HG03432 (cell line): ENCODE measurements around the gene NDUFS2.
A peak's percentile ranks its signal among the peaks of the same experiment; 100 is the strongest.

Source experiments
- ATAC-seq: cut with Tn5 transposase; IDR thresholded peaks from one replicate; pipeline ENCODE4 v1.9.1; 2021; ENCODE audit warnings: mild to moderate bottlenecking, moderate library complexity; ENCODE audit not compliant: unreplicated experiment

The NDUFS2 gene

DNA sequence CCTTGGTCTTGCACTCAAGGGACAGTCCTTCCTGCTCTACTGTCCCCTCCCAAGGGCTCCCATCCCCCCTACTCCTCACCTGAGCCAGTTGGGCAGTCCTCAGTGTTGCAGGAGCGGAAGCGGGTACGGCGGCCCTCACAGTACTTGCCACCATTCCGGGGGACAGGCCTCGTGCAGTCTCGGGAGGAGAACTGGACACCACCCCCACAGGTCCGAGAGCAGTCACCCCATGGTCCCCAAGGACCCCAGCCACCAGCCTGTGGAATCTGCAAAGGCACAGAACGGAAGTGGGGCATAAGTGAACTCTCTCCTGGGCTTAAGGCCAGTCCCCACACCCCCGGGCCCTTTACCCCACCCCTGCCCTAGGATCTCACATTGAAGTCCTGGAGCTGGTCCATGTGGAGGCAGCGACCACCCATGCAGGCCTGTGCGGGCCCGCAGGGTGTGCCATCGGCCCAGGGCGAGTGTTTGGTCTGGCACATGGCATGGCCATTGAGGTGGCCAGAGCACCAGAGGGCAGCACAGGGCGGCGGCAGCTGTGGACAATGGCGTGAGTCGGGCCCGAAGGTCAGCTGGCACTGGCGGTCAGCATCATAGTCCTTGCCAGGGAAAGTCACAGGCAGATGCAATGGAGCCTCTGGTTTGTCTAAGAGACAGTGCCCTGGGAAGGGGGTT, 8.5 kb upstream of the NDUFS2 start:
- ATAC-seq, result no peak

DNA sequence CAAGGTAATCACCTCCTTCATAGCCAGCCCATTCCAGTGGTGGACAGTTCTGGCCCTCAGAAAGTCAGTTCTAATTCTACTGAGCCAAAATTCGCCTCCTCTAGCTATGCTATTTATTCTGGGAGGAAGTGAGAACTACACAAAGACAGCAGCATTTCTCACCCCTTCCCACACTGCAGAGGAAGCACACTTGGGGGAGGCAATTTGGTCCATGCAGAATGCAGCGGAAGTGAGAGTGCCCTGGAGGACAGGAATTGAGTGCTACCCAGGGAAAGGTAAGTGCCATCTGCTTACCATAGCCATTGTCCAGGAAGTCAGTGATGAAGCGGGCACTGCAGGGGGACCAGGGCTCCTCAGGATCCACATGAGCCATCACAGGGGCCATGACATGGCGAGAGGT, 7.0 kb upstream of the NDUFS2 start:
- ATAC-seq, result peak; percentile 61

DNA sequence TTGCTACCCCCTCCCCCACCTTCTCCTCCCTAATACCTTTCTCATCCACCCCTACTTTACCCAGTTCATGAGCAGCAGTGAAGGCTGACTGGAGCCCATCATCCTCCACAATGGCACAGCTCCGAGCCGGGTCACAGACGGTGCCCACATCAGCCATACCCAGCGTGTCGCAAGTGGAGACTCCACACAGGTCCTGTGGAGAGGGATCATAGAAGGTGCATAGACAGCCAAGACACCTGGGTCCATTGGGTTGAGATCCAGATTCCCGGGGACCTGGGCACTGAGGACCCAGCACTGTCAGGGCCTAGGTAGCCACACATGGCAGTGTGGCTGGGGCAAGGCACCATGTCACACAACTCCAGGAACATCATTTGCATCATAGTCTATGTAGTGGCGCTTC, 6.1 kb upstream of the NDUFS2 start:
- ATAC-seq, result no peak

DNA sequence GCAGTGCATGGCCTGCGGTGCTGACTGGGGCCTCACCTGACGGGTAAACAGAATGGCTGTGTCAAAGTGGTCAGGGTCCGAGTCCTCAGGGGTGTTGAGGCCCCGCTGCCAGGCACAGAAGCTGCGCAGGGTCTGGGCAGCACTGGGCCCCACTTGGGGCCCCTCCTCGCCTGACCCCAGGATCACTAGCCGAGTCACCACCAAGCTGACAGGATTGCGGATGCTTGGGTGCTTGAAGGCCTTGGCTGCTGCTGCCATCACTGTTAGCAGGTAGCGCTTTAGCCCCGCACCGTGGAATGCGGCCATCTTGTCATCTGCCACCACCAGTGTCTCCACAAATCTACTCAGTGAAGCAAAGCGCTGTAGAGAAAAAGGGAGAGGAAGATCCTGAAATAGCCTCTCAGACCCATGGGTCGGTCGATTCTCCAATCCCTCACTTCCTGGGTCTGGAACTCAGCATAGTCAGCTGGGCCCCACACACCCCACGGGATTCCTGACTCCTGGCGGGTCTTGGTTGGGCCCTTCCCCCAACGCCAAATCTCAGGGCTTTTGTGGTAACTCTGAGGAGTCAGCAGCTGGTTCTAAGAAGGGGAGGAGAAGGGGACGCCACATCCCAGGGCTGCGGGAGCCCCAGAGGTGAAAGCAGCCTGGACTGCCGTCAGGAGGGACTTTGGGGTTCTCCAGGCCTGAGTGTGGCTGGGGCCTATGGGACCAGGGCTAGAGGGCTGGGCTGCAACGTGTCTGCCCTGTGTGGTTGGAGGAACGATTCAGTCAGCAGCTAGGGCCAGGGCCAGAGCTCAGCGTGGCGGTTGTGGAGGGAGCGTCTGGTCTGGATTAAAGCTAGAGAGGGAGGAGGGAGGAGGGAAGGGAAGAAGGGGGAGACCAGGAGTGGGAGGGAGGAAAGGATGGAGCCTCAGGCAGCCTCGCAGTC, 5.4 kb upstream of the NDUFS2 start:
- no peak for ATAC-seq

DNA sequence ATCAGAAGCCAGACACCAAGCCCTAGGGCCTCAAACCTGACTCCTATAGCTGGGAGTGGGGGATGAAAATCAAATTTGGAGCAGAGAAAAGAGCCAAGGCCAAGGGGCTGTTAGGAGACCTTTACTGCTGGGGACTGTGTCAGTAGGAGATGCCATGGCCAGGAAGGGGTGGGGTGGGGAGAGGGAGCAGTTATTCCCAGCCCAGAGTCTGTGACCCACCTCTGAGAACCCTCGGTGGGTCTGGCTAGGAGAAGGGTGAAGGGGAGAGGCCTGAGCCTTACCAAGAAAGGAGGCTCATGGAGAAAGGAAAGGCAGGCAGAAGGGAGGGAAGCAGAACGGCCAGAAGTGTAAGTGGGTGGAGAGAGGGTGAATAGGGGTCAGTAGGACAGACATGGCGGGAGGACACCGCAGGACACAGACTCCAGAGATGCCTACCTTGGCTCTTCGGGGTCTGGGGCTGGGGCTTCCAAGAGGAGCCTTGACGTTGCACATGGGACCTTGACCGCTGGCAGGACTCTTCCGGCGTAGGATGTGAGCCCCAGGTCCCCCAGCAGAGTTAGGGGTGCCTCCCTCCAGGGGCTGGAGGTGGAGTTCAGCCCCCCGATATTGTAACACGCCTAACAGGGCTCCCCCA, 4.5 kb upstream of the NDUFS2 start:
- no peak for ATAC-seq

DNA sequence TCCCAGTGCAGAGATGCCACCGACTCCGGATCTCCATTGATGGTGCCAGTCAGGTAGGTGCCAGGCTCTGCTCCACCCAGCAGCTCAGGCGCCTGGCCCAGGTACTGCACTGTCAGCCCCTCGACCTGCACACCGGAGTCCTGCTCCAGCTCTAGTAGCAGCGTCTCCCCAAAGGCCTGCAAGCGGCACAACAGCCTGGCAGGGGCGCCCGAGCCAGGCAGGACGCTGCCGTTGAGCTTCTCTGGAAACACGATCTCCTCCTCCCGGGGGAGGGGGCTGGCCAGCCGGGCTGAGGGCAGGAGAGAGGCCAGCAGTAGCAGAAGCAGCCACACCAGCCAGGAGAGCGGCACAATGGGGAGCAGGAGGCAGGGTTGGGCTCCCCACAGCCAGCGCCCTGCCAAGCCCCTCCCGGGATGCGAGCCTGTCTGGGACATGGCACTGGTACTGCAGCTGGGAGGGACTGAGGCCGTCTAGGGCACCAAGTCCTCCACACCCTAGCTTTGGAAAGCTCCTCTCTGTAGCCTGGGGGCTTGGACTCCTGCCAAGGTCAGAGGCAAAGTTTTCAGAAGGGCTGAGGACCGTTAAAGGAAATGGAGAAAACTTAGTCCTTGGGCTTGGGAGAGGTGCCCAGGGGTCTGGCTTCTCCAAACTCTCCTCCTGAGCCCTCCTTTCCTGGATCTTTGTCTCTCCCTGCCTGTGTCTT, 3.8 kb upstream of the NDUFS2 start:
- no peak for ATAC-seq

DNA sequence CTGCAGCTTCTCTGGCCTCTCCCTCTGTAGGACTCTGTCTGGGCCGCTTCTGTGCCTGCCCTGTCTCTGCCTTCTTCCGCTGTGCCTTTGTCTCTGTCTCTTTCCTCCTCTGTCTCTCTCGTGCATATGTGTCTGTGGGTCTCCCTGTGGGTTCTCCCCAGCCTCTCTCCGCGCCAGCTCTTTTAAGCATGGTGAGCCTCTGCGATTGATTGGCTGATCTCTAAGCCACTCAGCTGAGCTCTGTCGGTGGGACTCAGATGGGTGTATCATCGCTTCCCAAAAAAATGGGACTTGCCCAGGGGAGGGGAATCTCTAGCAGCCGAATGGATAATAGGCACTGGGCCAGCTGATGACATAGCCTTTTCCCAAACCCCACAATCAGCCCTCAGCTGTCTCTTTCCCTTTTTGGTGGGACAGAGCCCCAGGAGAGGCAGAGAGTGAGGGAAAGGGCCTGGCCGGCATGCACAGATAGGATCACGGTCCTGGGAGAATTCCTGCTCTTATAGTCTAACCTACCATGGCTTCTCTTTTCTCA, 3.2 kb upstream of the NDUFS2 start, which contains the start of gene ADAMTS4:
Gene ADAMTS4 (minus strand): TSS at position 158 of the 535 bp plus-strand sequence. CDS start 427 bp downstream, outside the sequence.
- ATAC-seq, result no peak

DNA sequence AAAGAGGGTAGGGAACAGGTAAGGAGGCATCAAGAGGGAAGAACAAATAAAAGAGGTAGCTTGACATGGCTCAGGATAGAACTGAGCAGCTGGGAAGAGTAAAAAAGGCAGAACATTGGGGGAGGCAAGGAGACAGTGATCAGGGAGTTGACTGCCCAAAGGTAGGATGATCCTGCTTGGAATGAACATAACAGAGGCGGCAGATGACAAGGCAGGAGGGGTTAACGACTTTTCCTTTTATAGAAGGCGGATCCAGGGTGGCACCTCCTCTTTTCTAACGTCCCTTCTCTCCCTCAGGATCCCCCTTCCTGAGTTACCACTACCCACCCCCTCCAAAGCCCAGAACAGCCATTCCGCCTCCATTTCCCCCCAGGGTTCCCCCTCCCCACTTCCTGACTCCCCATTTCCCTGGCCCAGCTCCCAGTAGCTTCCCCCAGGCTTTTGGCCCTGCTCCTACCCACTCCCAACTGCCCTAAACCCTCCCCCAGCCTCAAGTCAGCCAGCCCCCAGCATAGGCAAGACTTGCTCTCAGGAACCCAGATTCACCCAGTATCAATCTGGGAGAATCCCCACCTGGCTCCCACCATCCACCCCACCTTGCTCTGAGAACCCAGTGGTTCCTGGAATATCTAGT, 2.5 kb upstream of the NDUFS2 start:
- ATAC-seq, result no peak

DNA sequence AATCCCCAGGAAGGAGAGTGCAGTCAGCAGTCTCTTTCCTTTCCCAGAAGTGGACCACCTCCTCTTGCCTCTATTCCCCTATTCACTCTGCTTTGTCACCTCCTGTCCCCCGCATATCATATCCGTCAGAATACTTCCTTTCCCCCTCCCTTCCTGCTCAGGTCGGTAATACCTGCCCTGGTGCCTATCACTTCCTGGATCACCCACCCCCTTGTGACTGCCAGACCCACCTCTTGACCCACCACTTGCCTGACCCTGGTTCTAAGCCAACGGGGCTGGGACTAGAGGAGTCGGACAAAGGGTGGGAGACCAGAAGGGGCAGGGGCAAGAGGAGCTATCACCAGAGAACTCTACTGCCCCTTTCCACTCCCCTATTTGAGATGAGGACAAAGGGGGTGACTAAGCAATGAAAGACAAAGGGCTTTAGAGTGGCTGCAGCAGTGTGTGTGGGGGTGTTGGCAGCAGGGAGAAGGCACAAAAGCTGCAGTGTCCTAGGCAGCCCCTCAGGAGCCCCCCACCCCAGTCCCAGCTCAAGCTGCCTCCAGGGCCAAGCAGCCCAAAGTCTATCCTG, 1.7 kb upstream of the NDUFS2 start:
- no peak for ATAC-seq

DNA sequence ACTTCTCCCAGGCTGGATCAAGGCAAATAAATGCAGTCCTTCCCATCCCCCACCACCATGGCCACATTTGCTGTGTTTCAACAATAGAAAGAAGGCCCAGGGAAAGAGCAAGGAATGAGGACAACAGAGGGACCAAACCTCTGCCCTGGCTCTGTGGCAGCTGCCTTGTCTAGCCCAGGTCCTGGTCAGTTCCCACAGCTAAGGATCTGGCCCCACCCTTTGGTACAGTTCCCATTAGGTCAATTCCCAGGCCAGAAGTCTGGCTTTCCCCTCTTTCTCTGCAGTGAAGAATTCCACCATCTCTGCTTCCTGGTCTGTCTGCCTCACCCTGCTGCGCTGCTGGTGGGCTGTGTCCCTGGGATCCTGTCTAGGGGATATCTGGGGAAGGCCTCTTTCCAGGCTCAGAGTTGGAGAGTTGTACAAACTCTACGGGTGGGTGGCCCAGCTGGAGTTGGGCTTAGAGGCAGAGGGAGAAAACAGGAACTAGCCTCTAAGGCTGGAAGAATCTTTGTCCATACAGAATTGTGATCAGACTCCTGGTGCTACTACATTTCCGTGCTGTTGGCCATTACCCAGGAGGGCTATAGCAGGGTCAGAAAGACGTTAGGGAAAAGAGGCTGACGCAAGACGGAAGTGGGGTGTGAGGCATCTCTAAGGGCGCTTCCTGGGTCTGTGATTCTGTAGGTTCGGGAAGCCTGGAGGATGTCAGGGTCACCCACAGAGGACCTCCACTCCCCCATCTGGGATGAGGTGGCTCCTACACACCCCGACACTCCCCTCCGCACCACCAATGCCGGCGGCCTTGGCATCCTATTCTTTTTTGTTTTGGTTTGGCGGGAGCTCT, 953 bp upstream of the NDUFS2 start:
- no peak for ATAC-seq

DNA sequence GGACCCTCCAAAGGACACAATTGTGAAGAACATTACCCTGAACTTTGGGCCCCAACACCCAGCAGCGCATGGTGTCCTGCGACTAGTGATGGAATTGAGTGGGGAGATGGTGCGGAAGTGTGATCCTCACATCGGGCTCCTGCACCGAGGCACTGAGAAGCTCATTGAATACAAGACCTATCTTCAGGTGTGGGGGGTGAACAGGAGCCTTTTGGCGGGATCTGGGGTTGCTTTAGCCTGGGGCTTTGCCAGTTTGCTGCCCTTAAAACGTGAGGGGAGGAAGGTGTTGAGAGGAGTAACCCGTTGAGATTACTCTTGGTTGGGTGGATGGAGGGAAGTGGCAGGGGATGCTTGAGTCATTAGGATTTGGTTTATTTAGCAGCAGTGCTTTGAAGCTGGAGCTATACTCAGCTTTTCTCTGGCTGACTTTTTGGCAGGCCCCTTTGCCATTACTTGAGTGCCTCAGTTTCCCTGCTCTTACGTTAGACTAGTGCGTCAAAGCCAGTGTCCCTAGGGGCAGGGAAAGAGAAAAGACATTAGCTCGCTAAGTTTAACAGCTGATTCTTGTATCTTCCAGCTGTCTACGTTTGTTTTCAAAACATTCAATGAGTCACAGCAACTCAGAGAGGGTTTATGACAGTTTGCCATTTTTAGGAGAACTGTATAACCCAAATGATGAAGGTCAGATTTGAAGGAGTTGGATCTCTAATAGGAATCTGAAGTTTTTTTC, 4.4 kb downstream of the NDUFS2 start:
- ATAC-seq, result no peak

DNA sequence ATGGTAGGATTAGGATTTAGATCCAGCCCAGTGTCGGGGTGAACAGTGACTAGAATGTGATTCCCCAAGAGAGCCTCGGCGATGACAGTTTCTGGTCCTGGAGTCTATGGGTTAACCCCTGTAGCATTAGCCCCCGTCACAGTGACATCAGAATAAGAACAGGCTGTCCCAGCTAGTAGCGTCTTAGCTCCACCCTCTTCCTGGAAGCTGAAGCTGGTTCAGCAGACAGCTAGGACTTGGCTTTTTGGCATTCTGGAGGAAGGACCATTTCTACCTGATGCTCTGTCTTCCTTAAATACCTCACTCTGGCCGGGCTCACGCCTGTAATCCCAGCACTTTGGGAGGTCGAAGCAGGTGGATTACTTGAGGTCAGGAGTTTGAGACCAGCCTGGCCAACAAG, 5.0 kb downstream of the NDUFS2 start:
- no peak for ATAC-seq

DNA sequence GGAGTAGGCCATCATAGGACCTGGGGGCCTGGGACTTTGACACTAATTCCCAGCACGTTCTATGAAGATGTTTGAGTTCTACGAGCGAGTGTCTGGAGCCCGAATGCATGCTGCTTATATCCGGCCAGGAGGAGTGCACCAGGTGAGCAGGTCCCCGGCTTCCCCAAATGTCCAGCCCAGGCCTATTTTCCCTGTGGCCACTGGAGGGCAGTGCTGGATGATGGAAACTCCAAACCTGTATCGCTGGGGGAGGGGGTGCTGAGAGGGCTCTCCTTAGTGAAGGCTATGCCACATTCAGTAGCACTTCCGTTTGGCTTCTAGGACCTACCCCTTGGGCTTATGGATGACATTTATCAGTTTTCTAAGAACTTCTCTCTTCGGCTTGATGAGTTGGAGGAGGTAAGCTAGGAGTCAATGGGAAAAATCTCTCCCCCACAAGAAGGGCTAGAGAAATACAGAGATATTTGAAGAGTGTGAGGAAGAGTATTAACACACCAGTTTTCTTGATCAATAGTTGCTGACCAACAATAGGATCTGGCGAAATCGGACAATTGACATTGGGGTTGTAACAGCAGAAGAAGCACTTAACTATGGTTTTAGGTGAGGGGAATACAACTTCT, 7.7 kb downstream of the NDUFS2 start:
- ATAC-seq, result no peak

DNA sequence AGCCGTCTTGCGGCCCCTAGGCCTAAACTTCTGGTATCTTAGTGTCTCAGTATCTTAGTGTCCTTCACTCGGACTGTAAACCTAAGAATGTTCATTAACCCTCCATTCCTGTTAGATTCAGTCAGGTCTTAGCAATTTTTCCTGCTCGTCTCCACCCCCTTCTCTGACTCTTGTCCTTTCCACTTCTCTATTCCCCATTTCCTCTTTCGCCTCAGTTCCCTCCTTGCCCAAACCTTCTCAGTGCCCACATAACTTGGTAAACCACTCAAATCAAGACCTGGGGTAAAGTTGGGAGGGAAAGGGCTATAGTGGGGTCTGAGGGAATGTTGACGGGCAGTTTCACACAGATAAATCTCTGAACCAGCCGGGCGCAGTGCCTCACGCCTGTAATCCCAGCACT, 12.2 kb downstream of the NDUFS2 start:
- ATAC-seq, result no peak

DNA sequence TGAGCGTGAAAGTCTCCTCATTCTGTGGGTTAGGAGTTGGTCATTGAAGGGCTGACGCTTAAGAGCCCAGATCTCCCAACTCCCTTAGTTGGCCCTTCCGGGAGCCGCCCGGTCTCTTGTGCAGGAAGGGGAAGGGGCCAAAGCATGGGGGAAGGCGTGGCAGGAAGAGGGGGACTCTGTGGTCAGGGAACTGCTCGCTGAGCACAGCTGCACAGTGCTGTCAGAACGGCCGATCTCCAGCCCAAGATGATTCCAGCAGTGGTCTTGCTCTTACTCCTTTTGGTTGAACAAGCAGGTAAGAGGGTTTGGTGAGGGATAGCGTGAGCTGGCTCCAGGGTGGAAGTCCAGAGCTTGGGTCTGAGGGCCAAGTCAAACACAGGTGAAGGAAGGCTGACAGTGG, 12.9 kb downstream of the NDUFS2 start, which contains the start of gene FCER1G:
Gene FCER1G (plus strand): TSS at position 220 of the 400 bp plus-strand sequence. CDS start 27 bp downstream, at position 247.
- no peak for ATAC-seq

DNA sequence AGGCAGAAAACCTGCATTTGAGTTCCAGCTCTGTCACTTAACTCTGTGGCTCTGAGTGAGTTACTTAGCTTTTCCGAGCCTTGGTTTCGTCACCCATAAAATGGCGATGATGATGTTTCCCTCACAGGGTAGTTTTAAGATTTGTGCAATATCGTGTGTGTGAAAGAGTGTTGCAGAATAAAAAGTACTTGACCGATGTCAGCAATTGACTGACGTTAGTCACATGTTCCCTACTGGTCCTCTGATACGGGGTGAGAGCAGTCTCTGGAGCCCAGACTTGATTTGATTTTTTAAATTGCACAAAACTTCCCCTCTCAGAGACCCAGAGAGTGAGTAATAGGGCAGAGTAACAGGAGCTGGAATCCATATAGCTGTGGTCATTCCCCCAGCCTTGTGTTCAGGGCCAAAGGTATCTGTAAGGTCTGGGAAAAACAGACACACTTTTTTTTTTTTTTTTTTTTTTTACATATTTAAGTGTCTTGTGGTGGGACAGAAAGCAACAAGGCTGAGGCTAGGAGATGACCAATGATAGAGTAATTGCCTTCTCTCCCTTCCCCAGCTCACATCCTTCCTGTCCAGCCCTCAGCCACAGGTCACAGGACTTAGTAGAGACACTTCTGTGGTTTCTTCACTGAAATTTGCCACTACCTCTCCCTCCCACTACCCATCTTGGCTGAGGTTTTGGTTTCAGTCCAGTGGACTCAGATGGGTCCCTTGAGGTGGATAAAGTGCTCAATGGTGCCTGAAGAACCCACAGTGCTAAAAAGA, 15.0 kb downstream of the NDUFS2 start:
- ATAC-seq, result peak; percentile 89

DNA sequence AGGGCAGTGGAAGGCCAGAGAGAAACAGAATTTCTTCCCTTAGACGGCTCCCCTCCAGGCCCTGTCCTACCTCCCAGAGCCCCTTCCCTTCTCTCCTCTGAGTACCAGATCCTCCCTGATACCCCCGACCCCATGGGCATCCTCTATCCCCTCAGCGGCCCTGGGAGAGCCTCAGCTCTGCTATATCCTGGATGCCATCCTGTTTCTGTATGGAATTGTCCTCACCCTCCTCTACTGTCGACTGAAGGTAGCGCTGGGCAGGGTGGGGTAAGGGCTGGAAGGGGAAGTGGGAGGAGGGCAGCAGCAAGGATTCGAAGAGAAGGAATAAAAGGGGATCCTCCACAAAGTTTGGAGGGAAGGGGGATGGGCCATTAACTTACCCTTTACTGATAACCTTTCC, 15.7 kb downstream of the NDUFS2 start:
- no peak for ATAC-seq
